Effector memory CD4-positive, alpha-beta T cell (primary cell): ENCODE measurements around the gene DYNLT2.

Source experiments
- DNase-seq, 3 donors: peaks; one replicate each; pipeline ENCODE4 v3.0.0-alpha.2; 2020
- H3K27ac ChIP-seq: 2 replicates; pipeline ENCODE4 v1.7.0; 2013; ENCODE audit warnings: mild to moderate bottlenecking, low read length, moderate library complexity; ENCODE audit not compliant: insufficient read depth, poor library complexity, severe bottlenecking
- H3K27me3 ChIP-seq: replicated peaks from 2 replicates; pipeline ENCODE4 v1.7.0; 2013; ENCODE audit warnings: mild to moderate bottlenecking, low read length; ENCODE audit not compliant: insufficient read depth, control insufficient read depth, poor library complexity, severe bottlenecking
- H3K36me3 ChIP-seq: 2 replicates; pipeline ENCODE4 v1.7.0; 2013; ENCODE audit warnings: mild to moderate bottlenecking, low read length, moderate library complexity; ENCODE audit not compliant: control insufficient read depth, insufficient read depth
- H3K4me1 ChIP-seq: 2 replicates; pipeline ENCODE4 v1.7.0; 2013; ENCODE audit warnings: low read length, mild to moderate bottlenecking; ENCODE audit not compliant: control insufficient read depth, insufficient read depth, poor library complexity, severe bottlenecking
- H3K4me3 ChIP-seq: 2 replicates; pipeline ENCODE4 v1.7.0; 2013; ENCODE audit warnings: low read length, low read depth, mild to moderate bottlenecking; ENCODE audit not compliant: insufficient read depth, poor library complexity, severe bottlenecking
- H3K9me3 ChIP-seq: 2 replicates; pipeline ENCODE4 v1.7.0; 2013; ENCODE audit warnings: mild to moderate bottlenecking, low read length, moderate library complexity; ENCODE audit not compliant: control insufficient read depth
- total RNA-seq, 3 donors: gene quantifications; one replicate each; lab custom pipeline; 2026; lab: John Stamatoyannopoulos, UW

Gene DYNLT2, protein sequence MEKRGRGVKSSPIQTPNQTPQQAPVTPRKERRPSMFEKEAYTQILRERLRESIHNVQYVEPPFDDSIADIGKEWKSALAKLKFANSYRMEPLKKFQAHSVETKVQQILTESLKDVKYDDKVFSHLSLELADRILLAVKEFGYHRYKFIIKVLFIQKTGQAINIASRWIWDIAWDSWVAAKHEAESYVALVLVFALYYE
- 6.2 to 12.8 (median 9.5) reads per million in 3 donors for total RNA-seq

DNA sequence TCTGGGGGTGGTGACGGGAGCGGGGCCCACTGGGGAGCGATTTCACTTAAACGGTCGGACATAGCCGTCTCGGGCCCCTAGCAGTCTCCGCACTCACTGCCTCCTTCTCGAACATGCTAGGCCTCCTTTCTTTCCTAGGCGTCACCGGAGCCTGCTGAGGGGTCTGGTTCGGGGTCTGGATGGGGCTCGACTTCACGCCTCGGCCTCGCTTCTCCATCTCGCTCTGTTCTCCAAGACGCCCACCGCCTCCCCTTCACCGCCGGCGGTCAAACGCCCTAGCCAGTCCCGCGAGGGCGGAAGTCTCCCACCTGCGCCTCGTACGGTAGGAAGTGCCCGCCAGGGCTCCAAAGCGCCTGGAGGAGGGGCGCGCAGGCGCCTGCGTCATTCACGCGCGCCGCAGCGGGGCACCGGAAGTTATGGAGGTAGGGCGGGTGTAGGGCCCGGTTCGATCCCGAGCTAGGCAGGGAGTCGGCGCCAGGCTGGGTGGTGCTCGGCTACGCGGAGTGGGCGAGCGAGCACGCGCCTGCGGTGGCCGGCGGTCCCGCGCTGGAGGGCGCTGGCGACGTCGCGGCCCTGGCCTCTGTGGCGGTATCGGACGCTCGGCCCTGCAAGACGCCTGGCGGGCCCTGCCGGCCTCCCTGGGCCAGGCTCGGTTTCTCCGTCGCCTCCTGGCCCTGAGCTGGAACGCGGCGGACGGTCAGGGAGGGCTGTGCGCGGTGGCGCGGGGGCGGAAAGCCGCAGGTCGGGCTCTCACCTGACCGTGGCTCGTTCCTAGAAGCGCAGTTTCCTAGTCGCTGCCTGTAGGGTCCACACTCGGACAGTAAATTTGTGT is at the start of gene DYNLT2, which contains the start of gene ERMARD:
Gene DYNLT2, minus strand, starts transcription at position 331 of the 832 bp plus-strand sequence. Its CDS starts 114 bp downstream, at position 217.
Gene ERMARD, plus strand, starts transcription at position 381 of the 832 bp plus-strand sequence. Its CDS starts 36 bp downstream, at position 417.
- H3K9me3 ChIP-seq = no peaks in the 10 kb centered on the region

DNA sequence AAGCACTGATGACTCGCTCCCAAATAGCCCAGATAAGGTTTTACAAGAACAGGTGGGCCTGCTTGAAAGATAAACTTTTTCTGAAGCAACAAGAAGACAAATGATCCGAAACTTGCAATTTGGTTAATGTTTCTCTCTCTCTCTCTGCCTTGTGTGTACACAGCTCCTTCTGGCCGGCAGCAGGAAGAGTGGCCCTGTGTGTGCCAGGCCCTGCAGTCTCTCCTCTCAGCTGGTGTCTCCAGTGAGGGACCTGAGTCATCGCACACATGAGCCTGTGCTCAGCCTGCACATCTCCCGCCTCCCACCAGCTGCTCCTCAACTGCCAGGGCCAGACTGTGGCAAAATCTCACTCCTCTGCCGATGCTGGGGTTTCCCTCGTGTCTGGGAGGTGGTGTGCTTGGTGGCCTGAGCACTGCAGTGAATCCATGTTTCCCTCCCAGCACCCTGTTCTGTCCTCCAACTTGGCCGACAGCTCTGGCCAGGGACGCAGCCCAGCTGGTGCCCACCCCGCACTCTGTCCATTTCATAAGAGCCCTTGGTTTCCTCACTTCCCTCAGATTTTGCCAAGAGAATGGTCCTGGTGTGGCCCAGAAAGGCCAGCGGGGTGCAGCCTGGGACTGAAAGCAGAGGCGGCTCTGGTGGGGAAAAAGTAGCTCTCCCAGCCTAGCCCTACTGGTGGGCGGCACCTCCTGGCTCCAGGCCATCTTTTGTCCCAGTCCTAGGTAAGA is 49.5 kb upstream of the DYNLT2 start:
- no peak for DNase-seq
- Histone ChIP-seq H3K27ac (no peak overlapping the region), H3K36me3 (no peaks in the 10 kb centered on the region), H3K27me3 (no peaks in the 10 kb centered on the region), H3K4me1 (no peaks in the 10 kb centered on the region), H3K9me3 (no peaks in the 10 kb centered on the region), H3K4me3 (no peak overlapping the region)

More for the DNA sequence above, at the start of gene DYNLT2, which contains the start of gene ERMARD:
- H3K27me3 ChIP-seq = no peaks in the 10 kb centered on the region
- H3K4me3 ChIP-seq = peak within 1 kb of the TSS; percentile 71
- H3K27ac ChIP-seq = peak within 1 kb of the TSS; percentile 81
- peak; percentile 86 to 90 (median 89) for DNase-seq
- no peaks in the 10 kb centered on the region for H3K36me3 ChIP-seq
- H3K4me1 ChIP-seq = peaks cover 8% of the 10 kb centered on the region

DNA sequence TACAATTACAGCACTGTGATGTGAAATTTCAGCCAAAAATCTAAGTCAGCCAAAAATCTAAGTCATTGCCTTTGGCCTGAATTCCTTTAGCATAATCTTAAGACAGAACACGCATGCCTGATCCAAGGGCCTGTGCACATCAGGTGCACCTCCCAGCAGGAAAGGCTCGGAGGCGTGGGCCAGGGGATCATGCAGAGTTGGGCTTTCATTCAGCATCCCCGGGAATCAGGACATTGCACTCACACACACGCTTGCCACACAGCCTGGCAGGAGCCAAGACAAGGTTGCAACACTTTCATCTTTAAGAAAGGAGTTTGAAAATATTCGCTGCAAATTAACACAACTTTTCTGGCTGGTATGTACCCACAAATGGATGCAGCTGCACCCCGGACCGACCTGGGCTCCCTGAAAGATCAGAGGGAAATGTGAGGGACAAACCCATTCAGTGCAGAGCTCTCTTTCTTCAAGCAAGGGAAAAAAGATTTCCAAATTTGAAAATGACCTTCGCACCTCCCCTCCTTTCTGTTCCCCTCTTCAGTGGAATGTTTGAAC is 48.8 kb upstream of the DYNLT2 start:
- Histone ChIP-seq H3K4me3 (no peak overlapping the region), H3K9me3 (no peaks in the 10 kb centered on the region), H3K36me3 (no peaks in the 10 kb centered on the region), H3K27me3 (no peaks in the 10 kb centered on the region), H3K27ac (no peak overlapping the region), H3K4me1 (no peaks in the 10 kb centered on the region)
- no peak for DNase-seq

DNA sequence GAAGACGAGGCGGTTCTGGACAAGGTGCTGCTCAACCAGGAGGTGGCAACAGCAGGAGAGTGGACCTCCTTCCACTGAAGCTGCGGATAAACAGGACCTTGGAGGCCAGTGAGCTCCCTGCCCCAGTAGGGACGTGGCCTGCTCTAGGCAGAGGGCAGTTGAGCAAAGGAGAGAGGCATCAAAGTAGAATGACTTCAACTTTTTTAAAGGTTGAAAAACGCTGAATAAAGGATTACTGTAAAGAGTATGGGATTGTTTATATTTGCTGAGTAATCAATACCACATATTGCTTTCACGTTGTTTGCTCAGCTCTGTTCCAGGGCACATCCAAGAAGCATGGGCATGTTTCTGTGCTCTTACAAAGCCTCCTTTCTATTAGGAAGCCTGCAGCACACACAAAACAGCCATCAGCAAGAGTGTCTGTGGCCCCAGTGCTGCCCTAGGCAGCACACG is 48.1 kb upstream of the DYNLT2 start:
- H3K9me3 ChIP-seq = no peaks in the 10 kb centered on the region
- no peaks in the 10 kb centered on the region for H3K27me3 ChIP-seq
- H3K4me1 ChIP-seq = no peaks in the 10 kb centered on the region

DNA sequence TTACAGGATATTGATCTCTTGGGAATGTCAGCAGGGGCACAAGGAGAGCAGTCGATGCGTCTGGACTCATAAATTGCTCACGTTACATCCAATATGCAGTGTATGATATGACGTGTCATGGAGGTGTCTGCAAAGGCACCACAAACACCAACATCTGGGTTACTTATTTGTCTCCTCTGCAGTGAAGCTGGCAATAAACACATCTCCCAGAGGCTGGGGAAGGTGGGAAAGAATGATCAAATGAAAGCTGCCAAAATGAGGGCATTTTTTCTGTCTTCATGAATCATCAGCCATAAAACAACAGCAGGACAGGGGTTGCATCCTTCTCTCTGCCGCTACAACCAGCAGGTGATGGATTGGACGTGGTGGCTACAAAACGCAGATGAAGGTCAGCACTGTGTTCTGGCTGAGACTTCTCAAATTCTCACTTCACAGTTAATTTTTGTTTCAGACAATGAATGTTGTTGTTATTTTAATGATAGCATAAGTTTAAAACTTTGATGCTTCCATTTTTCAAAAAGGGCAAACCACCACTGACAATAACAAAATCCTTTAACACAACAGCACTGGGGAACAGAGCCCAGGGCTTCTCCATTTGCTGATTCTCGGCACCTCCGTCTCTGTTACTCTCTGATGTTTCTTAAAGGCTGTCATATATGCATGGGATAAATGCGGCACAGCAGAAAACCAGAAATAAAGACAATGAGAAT is 47.5 kb upstream of the DYNLT2 start:
- Histone ChIP-seq H3K4me1 (no peaks in the 10 kb centered on the region), H3K4me3 (no peak overlapping the region), H3K9me3 (no peaks in the 10 kb centered on the region), H3K27ac (no peak overlapping the region), H3K27me3 (no peaks in the 10 kb centered on the region), H3K36me3 (no peaks in the 10 kb centered on the region)
- DNase-seq = no peak

More for the DNA sequence above, 48.1 kb upstream of the DYNLT2 start:
- no peak for DNase-seq
- Histone ChIP-seq H3K4me3 (no peak overlapping the region), H3K27ac (no peak overlapping the region), H3K36me3 (no peaks in the 10 kb centered on the region)

DNA sequence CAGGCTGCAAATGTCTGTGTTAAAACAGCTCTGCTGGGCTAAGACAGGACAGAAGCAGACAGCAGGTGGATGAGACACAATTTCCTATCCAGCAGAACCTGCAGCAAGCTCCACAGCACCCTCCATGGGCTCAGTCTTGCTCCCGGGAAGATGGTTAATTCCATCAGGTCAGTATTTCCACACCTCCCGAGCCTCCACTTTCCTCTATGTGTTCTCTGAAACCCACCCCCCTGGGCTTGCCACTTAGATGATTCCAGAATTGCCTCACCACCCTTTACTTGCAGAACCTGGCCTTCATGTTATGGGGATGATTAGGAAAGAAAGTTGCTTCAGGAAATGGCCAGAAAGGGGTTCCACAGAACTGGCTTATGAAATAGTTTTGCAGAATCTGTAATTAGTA is 43.8 kb upstream of the DYNLT2 start:
- no peaks in the 10 kb centered on the region for H3K9me3 ChIP-seq
- no peak for DNase-seq
- H3K4me3 ChIP-seq = no peak overlapping the region
- no peaks in the 10 kb centered on the region for H3K36me3 ChIP-seq
- no peaks in the 10 kb centered on the region for H3K27me3 ChIP-seq
- H3K4me1 ChIP-seq = peaks cover 2% of the 10 kb centered on the region
- H3K27ac ChIP-seq = no peak overlapping the region

DNA sequence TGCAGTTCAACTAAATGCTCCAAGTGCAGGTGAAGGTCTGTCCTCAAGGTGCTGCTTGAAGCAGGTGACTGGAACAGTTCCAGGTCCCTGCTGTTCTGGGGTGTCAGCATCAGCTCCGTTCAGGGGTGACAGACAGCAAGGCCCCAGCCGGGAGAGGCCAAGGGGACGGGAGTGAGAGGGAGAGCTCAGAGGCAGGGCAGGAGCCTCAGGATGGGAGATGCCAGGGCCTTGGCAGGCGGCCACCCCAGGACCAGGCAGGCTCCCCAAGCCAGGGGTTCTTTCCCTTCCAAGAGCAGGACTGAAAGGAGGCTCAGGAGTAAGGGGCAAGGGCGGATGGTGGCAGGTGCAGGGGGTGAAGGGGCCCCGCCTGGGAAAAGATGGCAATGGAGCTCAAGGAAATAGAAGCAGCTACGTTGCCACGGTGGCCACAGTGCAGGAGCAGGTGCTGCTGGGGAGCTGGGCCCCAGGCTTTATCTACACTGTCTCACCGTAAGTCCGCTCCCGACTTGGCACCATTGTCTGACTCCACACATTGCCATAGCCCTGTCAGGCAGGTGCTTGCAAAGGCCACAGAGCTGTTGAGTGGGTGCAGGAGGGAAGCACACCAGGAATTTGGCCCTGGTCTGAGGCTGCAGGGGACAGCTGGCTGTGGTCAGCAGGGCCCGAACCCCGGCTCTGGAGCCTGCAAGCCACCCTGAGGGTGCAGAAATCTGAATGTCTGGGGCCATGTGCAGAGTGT is 43.1 kb upstream of the DYNLT2 start:
- H3K27me3 ChIP-seq = no peaks in the 10 kb centered on the region
- H3K36me3 ChIP-seq = no peaks in the 10 kb centered on the region
- no peak overlapping the region for H3K4me3 ChIP-seq
- DNase-seq = no peak
- no peaks in the 10 kb centered on the region for H3K9me3 ChIP-seq
- H3K27ac ChIP-seq = no peak overlapping the region
- peaks cover 6% of the 10 kb centered on the region for H3K4me1 ChIP-seq

DNA sequence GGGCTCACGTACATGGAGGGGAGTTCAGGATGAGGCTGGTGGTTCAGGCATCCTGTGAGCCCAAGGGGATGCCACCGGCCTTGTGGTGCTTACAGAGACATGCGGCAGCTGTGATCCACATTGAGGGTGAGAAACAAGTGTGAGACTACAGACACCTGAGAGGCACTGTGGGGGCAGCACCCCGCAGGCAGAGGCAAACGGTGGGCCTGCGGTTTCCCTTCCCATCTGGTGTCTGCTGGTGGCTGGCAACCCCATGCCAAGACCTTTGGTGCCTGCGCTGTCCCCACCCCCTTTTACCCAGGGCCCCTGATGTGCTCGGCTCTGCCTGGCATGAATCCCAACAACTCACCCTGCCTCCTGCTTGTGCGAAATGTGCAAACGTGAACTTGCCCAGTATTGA is 42.0 kb upstream of the DYNLT2 start:
- no peak overlapping the region for H3K27ac ChIP-seq
- peaks cover 7% of the 10 kb centered on the region for H3K4me1 ChIP-seq
- no peaks in the 10 kb centered on the region for H3K36me3 ChIP-seq
- no peak for DNase-seq
- no peaks in the 10 kb centered on the region for H3K9me3 ChIP-seq
- no peaks in the 10 kb centered on the region for H3K27me3 ChIP-seq
- no peak overlapping the region for H3K4me3 ChIP-seq
